Neural cell (in vitro differentiated cells): ENCODE data around the gene CA12. TPM values are rescaled to one million over a fixed set of nuclear protein-coding genes. Genes with fewer than 3 reads are reported as not detected.

Experiments used
- H2AFZ ChIP-seq: fragments of 200-600, 300-800 bp; sonication (generic), shearing (Covaris generic); 2 replicates; pipeline ENCODE4 v1.6.0; 2014; ENCODE audit warnings: low read depth, mild to moderate bottlenecking, antibody characterized with exemption, low read length, moderate library complexity
- H3F3A ChIP-seq: fragments of 200-600 bp; shearing (Covaris generic); 2 replicates; pipeline ENCODE4 v1.6.1; 2016; ENCODE audit warnings: mild to moderate bottlenecking, moderate library complexity, mixed read lengths, antibody characterized with exemption, low read length; ENCODE audit not compliant: insufficient read depth, poor library complexity, severe bottlenecking
- H3K27ac ChIP-seq: fragments of 200-600, 300-800 bp; sonication (generic), shearing (Covaris generic); 2 replicates; pipeline ENCODE4 v1.5.1; 2014; ENCODE audit warnings: mild to moderate bottlenecking, low read length, moderate library complexity
- H3K27me3 ChIP-seq: fragments of 300-800, 200-600 bp; sonication (generic), shearing (Covaris generic); 2 replicates; pipeline ENCODE4 v1.6.0; 2014; ENCODE audit warnings: mild to moderate bottlenecking, low read depth, low read length, moderate library complexity; ENCODE audit not compliant: insufficient read depth
- H3K36me3 ChIP-seq: fragments of 300-800, 200-600 bp; sonication (generic), shearing (Covaris generic); 2 replicates; pipeline ENCODE4 v1.5.1; 2014; ENCODE audit warnings: mild to moderate bottlenecking, antibody characterized with exemption, low read length, moderate library complexity; ENCODE audit not compliant: insufficient read depth
- H3K4me2 ChIP-seq: fragments of 300-800, 200-600 bp; sonication (generic), shearing (Covaris generic); 2 replicates; pipeline ENCODE4 v1.6.0; 2014; ENCODE audit warnings: mild to moderate bottlenecking, low read length
- H3K4me3 ChIP-seq: fragments of 300-800, 200-600 bp; sonication (generic), shearing (Covaris generic); 2 replicates; pipeline ENCODE4 v1.5.1; 2014; ENCODE audit warnings: mild to moderate bottlenecking, low read length, moderate library complexity
- H3K79me2 ChIP-seq: fragments of 200-600 bp; shearing (Covaris generic); replicated peaks from 2 replicates; pipeline ENCODE4 v1.6.0; 2014; ENCODE audit warnings: mild to moderate bottlenecking, low read length, moderate library complexity; ENCODE audit not compliant: insufficient read depth
- H3K9ac ChIP-seq: fragments of 300-800, 200-600 bp; sonication (generic), shearing (Covaris generic); 2 replicates; pipeline ENCODE4 v1.6.1; 2016; ENCODE audit warnings: mild to moderate bottlenecking, low read length, mixed read lengths
- H3K9me2 ChIP-seq: fragments of 200-600 bp; shearing (Covaris generic); 2 replicates; pipeline ENCODE4 v1.6.1; 2016; ENCODE audit warnings: mild to moderate bottlenecking, low read length, mixed read lengths; ENCODE audit not compliant: insufficient read depth
- H3K9me3 ChIP-seq: fragments of 200-600, 300-800 bp; sonication (generic), shearing (Covaris generic); 2 replicates; pipeline ENCODE4 v1.6.1; 2016; ENCODE audit warnings: mild to moderate bottlenecking, mixed run types, low read length, moderate library complexity, mixed read lengths
- H4K20me1 ChIP-seq: fragments of 200-600 bp; shearing (Covaris generic); 2 replicates; pipeline ENCODE4 v1.6.1; 2016; ENCODE audit warnings: mild to moderate bottlenecking, mixed run types; ENCODE audit not compliant: insufficient read depth
- EP300 ChIP-seq: fragments of 450-650 bp; conservative IDR thresholded peaks from 2 replicates; pipeline ENCODE4 v1.6.1; 2014; ENCODE audit warnings: antibody characterized with exemption, mild to moderate bottlenecking, moderate library complexity; ENCODE audit not compliant: poor library complexity, severe bottlenecking
- EZH2 ChIP-seq: fragments of 200-600, 300-800 bp; shearing (Covaris generic), sonication (generic); IDR thresholded peaks from 2 replicates; pipeline ENCODE4 v1.6.1; 2014; ENCODE audit warnings: antibody characterized with exemption, low read length, borderline replicate concordance, mild to moderate bottlenecking; ENCODE audit not compliant: insufficient read depth, poor library complexity, severe bottlenecking
- MXI1 ChIP-seq: fragments of 450-650 bp; conservative IDR thresholded peaks from 2 replicates; pipeline ENCODE4 v1.6.1; 2014; ENCODE audit warnings: antibody characterized with exemption, mild to moderate bottlenecking; ENCODE audit not compliant: poor library complexity, severe bottlenecking
- POLR2AphosphoS5 ChIP-seq: IDR thresholded peaks from 2 replicates; pipeline ENCODE4 v1.6.1; 2012
- RAD21 ChIP-seq: fragments of 450-650 bp; conservative IDR thresholded peaks from 2 replicates; pipeline ENCODE4 v1.6.1; 2014; ENCODE audit warnings: antibody characterized with exemption, mild to moderate bottlenecking, moderate library complexity
- REST ChIP-seq: IDR thresholded peaks from 2 replicates; pipeline ENCODE4 v1.6.1; 2012; ENCODE audit warnings: borderline replicate concordance
- SMC3 ChIP-seq: fragments of 450-650 bp; conservative IDR thresholded peaks from 2 replicates; pipeline ENCODE4 v1.6.1; 2014; ENCODE audit warnings: antibody characterized with exemption, mild to moderate bottlenecking, moderate library complexity; ENCODE audit not compliant: poor library complexity
- TAF1 ChIP-seq: IDR thresholded peaks from 2 replicates; pipeline ENCODE4 v1.6.1; 2012; ENCODE audit warnings: low read depth
- polyA plus RNA-seq: library from polyadenylated mRNA; depleted of rRNA; stranded (reverse); fragments of >200 nt; gene quantifications from 2 replicates; pipeline ENCODE4 v1.2.3, GENCODE V29; 2014
- TF ChIP-seq, protein P1 (sequence below): fragments of 450-650 bp; IDR thresholded peaks from 2 replicates; pipeline ENCODE4 v1.5.1; 2014; ENCODE audit warnings: antibody characterized with exemption, mild to moderate bottlenecking, moderate library complexity; ENCODE audit not compliant: poor library complexity, severe bottlenecking

The CA12 gene
- polyA plus RNA-seq, 1 donor from 2014 or later = 0.11 TPM

DNA sequence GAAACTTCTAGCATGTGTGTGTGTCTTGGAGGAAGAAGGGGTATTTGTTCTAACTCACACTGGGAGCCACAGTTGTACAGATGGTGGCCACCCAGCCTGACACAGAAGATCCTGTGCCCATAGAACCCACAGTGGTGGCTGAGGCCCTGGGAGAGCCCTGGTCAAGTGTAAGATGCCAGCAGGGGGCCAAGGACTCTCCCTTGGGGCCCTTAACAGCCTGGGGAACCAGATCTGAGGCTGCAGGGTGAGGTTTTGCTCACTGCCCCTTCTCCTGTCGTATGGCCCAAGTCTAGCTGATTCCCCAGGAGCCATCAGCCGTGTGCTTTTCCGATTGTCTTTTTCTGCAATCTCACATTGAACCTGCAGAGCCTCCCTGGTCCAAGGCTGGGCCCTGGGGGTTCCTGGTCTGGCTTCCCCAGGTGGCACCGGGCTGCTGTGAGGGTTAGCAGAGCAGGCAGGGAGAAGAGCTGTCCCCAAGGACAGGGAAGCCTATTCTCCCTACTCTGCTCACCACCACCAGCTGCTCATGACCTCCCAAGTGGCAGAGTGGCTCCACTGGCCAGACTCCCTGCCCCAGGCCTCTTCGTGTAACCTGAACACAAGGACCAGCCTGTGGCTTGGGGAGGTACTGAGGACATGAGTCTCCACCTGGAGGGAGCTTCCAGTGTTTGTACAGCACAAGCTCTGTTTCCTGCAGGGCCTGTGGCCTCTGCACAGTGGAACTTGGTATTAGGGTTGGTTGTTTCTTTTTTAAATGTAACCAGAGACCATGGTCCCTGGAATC, 51.9 kb downstream of the CA12 start (continued):
- TF ChIP-seq EZH2 (no peak), TAF1 (no peak)

DNA sequence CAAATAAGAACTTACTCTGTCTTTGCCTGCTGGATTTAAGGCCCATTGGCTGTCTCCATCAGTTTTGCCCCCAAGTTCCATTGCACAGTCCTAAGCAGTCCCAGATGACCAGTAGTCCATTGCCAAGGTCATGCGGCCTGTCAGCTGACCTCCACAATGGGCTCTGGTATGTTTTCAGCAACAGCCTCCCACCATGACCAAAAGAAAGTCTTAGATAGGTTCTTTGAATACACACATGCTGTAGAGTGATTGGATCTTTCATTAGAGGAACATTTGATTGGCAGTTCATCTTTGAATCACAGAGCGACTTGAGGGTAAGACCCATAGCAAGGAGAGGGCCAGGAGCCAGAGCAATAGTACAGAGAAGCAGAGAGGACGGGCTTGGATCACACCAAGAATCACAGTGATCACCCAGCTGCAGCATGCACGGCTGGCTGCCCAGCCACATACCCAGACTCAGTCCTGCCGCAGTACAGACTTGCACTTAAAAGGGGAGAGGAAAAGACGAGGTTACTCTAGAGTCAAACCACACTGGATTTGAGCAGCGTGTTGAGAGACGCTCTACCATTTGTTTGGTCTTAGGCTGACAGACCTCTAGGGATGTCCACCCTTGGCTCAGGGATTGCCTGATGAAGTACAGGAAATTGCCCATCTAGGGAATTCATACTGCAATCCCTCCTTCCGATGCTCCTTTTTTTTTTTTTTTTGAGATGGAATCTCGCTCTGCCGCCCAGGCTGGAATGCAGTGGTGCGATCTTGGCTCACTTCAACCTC, 53.8 kb downstream of the CA12 start:
- Histone ChIP-seq H3K4me3 (no peak overlapping the region), H3K9me3 (no peaks in the 10 kb centered on the region), H3K9me2 (no peaks in the 10 kb centered on the region), H3K27ac (no peak overlapping the region), H3K36me3 (no peaks in the 10 kb centered on the region), H3K9ac (no peak overlapping the region), H3K79me2 (no peaks in the 10 kb centered on the region), H4K20me1 (no peaks in the 10 kb centered on the region), H3F3A (no peaks in the 10 kb centered on the region), H3K4me2 (no peak overlapping the region), H3K27me3 (no peaks in the 10 kb centered on the region), H2AFZ (no peak overlapping the region)
- TF ChIP-seq, protein P1, sequence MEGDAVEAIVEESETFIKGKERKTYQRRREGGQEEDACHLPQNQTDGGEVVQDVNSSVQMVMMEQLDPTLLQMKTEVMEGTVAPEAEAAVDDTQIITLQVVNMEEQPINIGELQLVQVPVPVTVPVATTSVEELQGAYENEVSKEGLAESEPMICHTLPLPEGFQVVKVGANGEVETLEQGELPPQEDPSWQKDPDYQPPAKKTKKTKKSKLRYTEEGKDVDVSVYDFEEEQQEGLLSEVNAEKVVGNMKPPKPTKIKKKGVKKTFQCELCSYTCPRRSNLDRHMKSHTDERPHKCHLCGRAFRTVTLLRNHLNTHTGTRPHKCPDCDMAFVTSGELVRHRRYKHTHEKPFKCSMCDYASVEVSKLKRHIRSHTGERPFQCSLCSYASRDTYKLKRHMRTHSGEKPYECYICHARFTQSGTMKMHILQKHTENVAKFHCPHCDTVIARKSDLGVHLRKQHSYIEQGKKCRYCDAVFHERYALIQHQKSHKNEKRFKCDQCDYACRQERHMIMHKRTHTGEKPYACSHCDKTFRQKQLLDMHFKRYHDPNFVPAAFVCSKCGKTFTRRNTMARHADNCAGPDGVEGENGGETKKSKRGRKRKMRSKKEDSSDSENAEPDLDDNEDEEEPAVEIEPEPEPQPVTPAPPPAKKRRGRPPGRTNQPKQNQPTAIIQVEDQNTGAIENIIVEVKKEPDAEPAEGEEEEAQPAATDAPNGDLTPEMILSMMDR = no peak
- TF ChIP-seq EP300 (no peak), RAD21 (no peak), TAF1 (no peak), SMC3 (no peak), REST (no peak), POLR2AphosphoS5 (no peak), MXI1 (no peak), EZH2 (no peak)

DNA sequence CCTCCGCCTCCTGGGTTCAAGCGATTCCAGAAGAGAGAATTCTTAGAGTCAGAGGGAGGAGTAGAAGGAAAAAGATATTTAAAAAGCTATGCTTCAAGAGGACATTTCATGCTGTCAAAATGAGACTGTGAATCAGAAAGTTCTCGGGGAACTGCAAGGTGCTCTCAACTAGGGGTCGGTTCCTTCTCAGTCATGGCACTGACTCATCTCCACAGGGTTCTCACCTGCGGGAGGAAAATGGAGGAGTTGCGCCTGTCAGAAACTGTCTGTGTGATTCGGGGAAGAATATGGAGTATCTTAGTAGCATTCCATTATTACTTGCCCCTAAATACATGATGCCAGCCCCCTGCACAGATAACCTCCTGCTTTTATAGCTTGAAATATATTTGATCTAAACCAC, 56.9 kb downstream of the CA12 start:
- TF ChIP-seq EP300 (no peak), TAF1 (no peak)
- TF ChIP-seq, protein P1 = no peak
- Histone ChIP-seq H3K27ac (no peak overlapping the region), H3K9ac (no peak overlapping the region), H3K4me2 (no peak overlapping the region), H3K36me3 (no peaks in the 10 kb centered on the region), H3K9me3 (no peaks in the 10 kb centered on the region), H3F3A (no peaks in the 10 kb centered on the region), H3K79me2 (no peaks in the 10 kb centered on the region), H3K4me3 (no peak overlapping the region), H2AFZ (no peak overlapping the region), H3K27me3 (no peaks in the 10 kb centered on the region), H3K9me2 (no peaks in the 10 kb centered on the region), H4K20me1 (no peaks in the 10 kb centered on the region)
